Measurements from ENCODE around the gene STX1A.

STX1A gene

GRCh38 chr7:73734619-73735527, 15.4 kb upstream of the STX1A start (continued):
- TF ChIP-seq ZNF354C (tag by site-specific recombination; IDR thresholded peaks at IDR 0.05; ENCODE audit: borderline replicate concordance, low read depth) (no peak), ZNF311 (tag by site-specific recombination; IDR thresholded peaks at IDR 0.05; ENCODE audit: borderline replicate concordance) (no peak), ZNF692 (tag by site-specific recombination; IDR thresholded peaks at IDR 0.05) (peak; percentile 82), ZNF585B (tag by site-specific recombination; IDR thresholded peaks at IDR 0.05) (no peak), CTCF (tag by site-specific recombination; IDR thresholded peaks at IDR 0.05) (peak; percentile 93), SP3 (tag by site-specific recombination; IDR thresholded peaks at IDR 0.05) (peak; percentile 80), ZNF174 (tag by site-specific recombination; IDR thresholded peaks at IDR 0.05) (no peak), ZNF16 (tag by site-specific recombination; IDR thresholded peaks at IDR 0.05; ENCODE audit: low read depth) (no peak), ZNF76 (tag by site-specific recombination; IDR thresholded peaks at IDR 0.05; ENCODE audit: borderline replicate concordance, low read depth) (peak; percentile 33; the same call in 1 of the 2 replicates), ZNF350 (tag by site-specific recombination; IDR thresholded peaks at IDR 0.05) (no peak), ZNF292 (tag by site-specific recombination; IDR thresholded peaks at IDR 0.05; ENCODE audit: borderline replicate concordance, low read depth) (no peak), ZNF837 (tag by site-specific recombination; IDR thresholded peaks at IDR 0.05) (no peak), ZNF621 (tag by site-specific recombination; IDR thresholded peaks at IDR 0.05) (no peak), KLF16 (tag by site-specific recombination; IDR thresholded peaks at IDR 0.05) (peak; percentile 72; the same call in 1 of the 2 replicates), ZSCAN30 (tag by site-specific recombination; IDR thresholded peaks at IDR 0.05) (no peak; the same call in 1 of the 2 replicates), GLIS1 (tag by site-specific recombination; IDR thresholded peaks at IDR 0.05) (peak; percentile 37; the same call in 1 of the 2 replicates), ZNF549 (tag by site-specific recombination; IDR thresholded peaks at IDR 0.05) (no peak), ZFP41 (tag by site-specific recombination; IDR thresholded peaks at IDR 0.05; ENCODE audit: borderline replicate concordance) (no peak), ZBTB44 (tag by site-specific recombination; IDR thresholded peaks at IDR 0.05) (0 out of 2 replicates have a peak, but pooled peaks have one; percentile 22), TCF7L2 (IDR thresholded peaks at IDR 0.05; ENCODE audit: borderline replicate concordance, low read depth, low read length) (no peak), ZNF132 (tag by site-specific recombination; IDR thresholded peaks at IDR 0.05; ENCODE audit: borderline replicate concordance) (no peak), ZBTB6 (tag by site-specific recombination; IDR thresholded peaks at IDR 0.05) (no peak), ZNF155 (tag by site-specific recombination; IDR thresholded peaks at IDR 0.05) (no peak), ZNF777 (tag by site-specific recombination; IDR thresholded peaks at IDR 0.05; ENCODE audit: borderline replicate concordance) (no peak), ZNF626 (tag by site-specific recombination; IDR thresholded peaks at IDR 0.05) (no peak), ZNF501 (tag by site-specific recombination; IDR thresholded peaks at IDR 0.05) (peak; percentile 61; the same call in 1 of the 2 replicates), ZNF248 (tag by site-specific recombination; IDR thresholded peaks at IDR 0.05) (no peak), ZNF623 (tag by site-specific recombination; IDR thresholded peaks at IDR 0.05) (no peak), PBX3 (CRISPR knock-in tag; IDR thresholded peaks at IDR 0.05) (0 out of 2 replicates have a peak, but pooled peaks have one; percentile 37), YY2 (tag by site-specific recombination; IDR thresholded peaks at IDR 0.05) (no peak), ZNF555 (tag by site-specific recombination; conservative IDR thresholded peaks at IDR 0.05) (no peak), ZNF707 (tag by site-specific recombination; IDR thresholded peaks at IDR 0.05) (no peak), GLIS2 (tag by site-specific recombination; IDR thresholded peaks at IDR 0.05) (peak; percentile 38; the same call in 1 of the 2 replicates)

Data from HEK293 (cell line).